Esophagus squamous epithelium (tissue), 5 donors: ENCODE data around the gene DYNC1LI1. TPM values are rescaled to one million over a fixed set of nuclear protein-coding genes. Genes with fewer than 3 reads are reported as not detected.

Source experiments
- DNase-seq: peaks from one replicate; lab custom pipeline; 2025; lab: John Stamatoyannopoulos, UW
- H3K27ac ChIP-seq, 4 donors: fragments of 200-600 bp; sonication (generic); one replicate each; pipeline ENCODE4 v1.5.1; 2016 to 2019; ENCODE audit warnings: mild to moderate bottlenecking in 1 of 4
- H3K27me3 ChIP-seq, 4 donors: fragments of 200-600 bp; sonication (generic); 1 replicate in 3 of 4; 2 replicates in 1 of 4; pipeline versions ENCODE4 v1.5.1 to v1.6.0; 2017 to 2021; ENCODE audit warnings: antibody characterized with exemption in 1 of 4
- H3K36me3 ChIP-seq, 3 donors: fragments of 200-600 bp; sonication (generic); one replicate each; pipeline ENCODE4 v1.5.1; 2016 to 2019
- H3K4me1 ChIP-seq, 3 donors: fragments of 200-600 bp; sonication (generic); one replicate each; pipeline ENCODE4 v1.5.1; 2017 to 2019
- H3K4me3 ChIP-seq, 4 donors: fragments of 200-600 bp; sonication (generic); 1 replicate in 3 of 4; 2 replicates in 1 of 4; pipeline ENCODE4 v1.5.1; 2016 to 2019; ENCODE audit warnings: mild to moderate bottlenecking in 2 of 4, moderate library complexity in 1 of 4
- H3K9me3 ChIP-seq, 3 donors: fragments of 200-600 bp; sonication (generic); one replicate each; pipeline ENCODE4 v1.5.1; 2016 to 2019
- POLR2A ChIP-seq, 4 donors: fragments of 450-650 bp; IDR thresholded peaks; one replicate each; pipeline ENCODE4 v1.6.1; 2017; ENCODE audit warnings: antibody characterized with exemption in 4 of 4, mild to moderate bottlenecking in 4 of 4, moderate library complexity in 3 of 4
- WGBS, 2 donors: methylation state at CpG; one replicate each; pipeline ENCODE4 v1.1.5; 2018; 5-methylcytosine and 5-hydroxymethylcytosine counted together
- intact Hi-C: fragments of 100-400 bp; cut with DNase I; formaldehyde crosslinking; loops from one replicate; pipeline ENCODE4 v1.15.0; 2022
- small RNA-seq, 4 donors: library from RNA; depleted of rRNA; stranded (forward); fragments of <200 nt; gene quantifications; one replicate each; pipeline ENCODE3, GENCODE V24; 2016
- total RNA-seq, 4 donors: library from RNA; depleted of rRNA; stranded (reverse); fragments of >200 nt; gene quantifications; one replicate each; pipeline ENCODE4 v1.1.0, GENCODE V29; 2016
- TF ChIP-seq, protein P1 (sequence below), 6 experiments: fragments of 450-650 bp in 4 of 6; fragments of 200-600 bp in 2 of 6; sonication (generic) in 2 of 6; IDR thresholded peaks; one replicate each; pipeline ENCODE4 v1.5.1; 2016 to 2019; ENCODE audit warnings: antibody characterized with exemption in 6 of 6, mild to moderate bottlenecking in 4 of 6, moderate library complexity in 4 of 6
- donor health status: DM: yes; HTN: yes; CAD: no.

Gene DYNC1LI1
- total RNA-seq, 4 donors from 2014 or later, result 12.8 to 29.9 (median 24.8) TPM

DNA sequence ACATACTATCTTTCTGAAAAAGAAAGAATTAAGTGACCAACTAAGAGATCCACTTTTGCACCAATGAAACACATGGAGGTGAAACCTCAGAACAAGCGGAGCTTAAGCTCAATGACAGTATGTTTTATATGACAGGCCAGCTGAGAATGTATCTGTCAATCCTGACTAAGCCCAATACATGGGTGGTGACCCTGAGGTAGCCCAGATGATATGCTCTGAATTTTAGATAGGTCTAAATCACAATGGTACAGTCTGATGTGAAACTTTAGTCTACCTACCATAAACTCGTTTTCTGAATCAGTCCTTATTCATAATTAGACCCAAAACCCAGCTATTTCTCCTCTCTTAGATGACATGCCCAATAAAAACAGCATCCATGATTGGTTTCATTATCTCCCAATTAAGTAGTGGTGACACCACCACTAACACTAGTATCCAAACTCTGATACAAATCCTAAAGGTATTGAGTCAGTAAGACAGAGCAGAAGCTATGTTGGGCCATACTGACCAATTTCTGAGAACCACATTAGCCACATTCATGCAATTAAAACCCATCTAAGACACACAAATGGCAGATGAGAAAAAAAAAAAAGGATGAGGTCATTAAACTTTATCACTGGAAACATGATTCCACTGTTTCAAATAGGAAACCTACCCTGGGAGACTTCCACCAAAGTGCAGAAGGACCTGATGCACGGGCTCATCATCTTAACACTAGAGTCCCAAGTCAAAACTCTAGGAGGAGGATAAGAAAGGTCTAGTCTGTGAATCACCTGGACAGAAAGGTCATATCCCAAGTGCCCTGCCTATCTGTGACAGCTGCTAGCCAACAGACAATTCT is 88.6 kb downstream of the DYNC1LI1 start:
- intact Hi-C loops, result no loop called here
- Histone ChIP-seq H3K4me1 (no peaks in the 10 kb centered on the region), H3K27me3 (no peaks in the 10 kb centered on the region), H3K36me3 (peaks cover 0 to 45% (median 8%) of the 10 kb centered on the region in 3 donors), H3K4me3 (no peak overlapping the region), H3K27ac (no peak overlapping the region), H3K9me3 (no peaks in the 10 kb centered on the region)
- 84 to 86% methylated on average over 3 of the region's 3 CpGs for WGBS, 2 donors
- no peak for DNase-seq
- TF ChIP-seq, protein P1, sequence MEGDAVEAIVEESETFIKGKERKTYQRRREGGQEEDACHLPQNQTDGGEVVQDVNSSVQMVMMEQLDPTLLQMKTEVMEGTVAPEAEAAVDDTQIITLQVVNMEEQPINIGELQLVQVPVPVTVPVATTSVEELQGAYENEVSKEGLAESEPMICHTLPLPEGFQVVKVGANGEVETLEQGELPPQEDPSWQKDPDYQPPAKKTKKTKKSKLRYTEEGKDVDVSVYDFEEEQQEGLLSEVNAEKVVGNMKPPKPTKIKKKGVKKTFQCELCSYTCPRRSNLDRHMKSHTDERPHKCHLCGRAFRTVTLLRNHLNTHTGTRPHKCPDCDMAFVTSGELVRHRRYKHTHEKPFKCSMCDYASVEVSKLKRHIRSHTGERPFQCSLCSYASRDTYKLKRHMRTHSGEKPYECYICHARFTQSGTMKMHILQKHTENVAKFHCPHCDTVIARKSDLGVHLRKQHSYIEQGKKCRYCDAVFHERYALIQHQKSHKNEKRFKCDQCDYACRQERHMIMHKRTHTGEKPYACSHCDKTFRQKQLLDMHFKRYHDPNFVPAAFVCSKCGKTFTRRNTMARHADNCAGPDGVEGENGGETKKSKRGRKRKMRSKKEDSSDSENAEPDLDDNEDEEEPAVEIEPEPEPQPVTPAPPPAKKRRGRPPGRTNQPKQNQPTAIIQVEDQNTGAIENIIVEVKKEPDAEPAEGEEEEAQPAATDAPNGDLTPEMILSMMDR (IDR thresholded peaks at IDR 0.05), result no peak
- no peak for TF ChIP-seq POLR2A (IDR thresholded peaks at IDR 0.05)

GRCh38 chr3:32480604-32481003 is 90.1 kb downstream of the DYNC1LI1 start:
- peaks cover 0 to 32% (median 8%) of the 10 kb centered on the region in 3 donors for H3K36me3 ChIP-seq
- intact Hi-C loops, result no loop called here
- H3K27ac ChIP-seq, result no peak overlapping the region
- H3K27me3 ChIP-seq, result no peaks in the 10 kb centered on the region
- DNase-seq, result no peak
- TF ChIP-seq, protein P1 (IDR thresholded peaks at IDR 0.05), result no peak
- TF ChIP-seq POLR2A (IDR thresholded peaks at IDR 0.05), result no peak
- no peak overlapping the region for H3K4me3 ChIP-seq
- H3K9me3 ChIP-seq, result no peaks in the 10 kb centered on the region
- WGBS, 2 donors, result 35 to 79% methylated on average over 1 of the region's 1 CpG
- H3K4me1 ChIP-seq, result no peaks in the 10 kb centered on the region

Small RNAs within 50 kb of the gene (small RNA-seq; reads per million reads assigned to genes)
- 0 reads per million in 4 donors for gene MIR548AY

Other genes starting within 250 kb of the DYNC1LI1 start
- gene CMTM7, start 179.0 kb downstream of the DYNC1LI1 start, total RNA-seq, result 1 to 10 TPM in 2 of 4 donors, under 1 TPM in 1, not detected in 1; 0.35 to 6.7 (median 3.0) TPM
- gene CMTM6, start 68.0 kb downstream of the DYNC1LI1 start, total RNA-seq, result 10 to 100 TPM; 36.6 to 70.9 (median 63.9) TPM
- gene CNOT10, start 114.3 kb upstream of the DYNC1LI1 start, total RNA-seq, result 10 to 100 TPM; 12.7 to 24.2 (median 19.7) TPM
- gene TRIM71, start 247.1 kb upstream of the DYNC1LI1 start, total RNA-seq, result not detected